Measurements from ENCODE around the gene HOXD9.

HOXD9 gene

GRCh38 chr2:176122683-176123410, at the start of gene HOXD9:
HOXD9 (plus strand) TSS chr2:176122719; CDS start chr2:176122769, 50 bp downstream.
- DNase-seq (ENCODE audit: low read depth, low spot score): peak; percentile 32

- no peak for DNase-seq (ENCODE audit: low read depth, low spot score)
Observed at GRCh38 chr2:176072951-176073904, 49.3 kb upstream of the HOXD9 start.

GRCh38 chr2:176074919-176075425, 47.5 kb upstream of the HOXD9 start:
- no peak for DNase-seq (ENCODE audit: low read depth, low spot score)

- no peak for DNase-seq (ENCODE audit: low read depth, low spot score)
Observed at GRCh38 chr2:176075481-176075880, 47.0 kb upstream of the HOXD9 start.

- no peak for DNase-seq (ENCODE audit: low read depth, low spot score)
Observed at GRCh38 chr2:176076063-176076462, 46.5 kb upstream of the HOXD9 start.

- no peak for DNase-seq (ENCODE audit: low read depth, low spot score)
Observed at GRCh38 chr2:176076796-176077195, 45.7 kb upstream of the HOXD9 start.

GRCh38 chr2:176078541-176079284, 43.8 kb upstream of the HOXD9 start:
- no peak for DNase-seq (ENCODE audit: low read depth, low spot score)

GRCh38 chr2:176079285-176079830, 43.2 kb upstream of the HOXD9 start:
- no peak for DNase-seq (ENCODE audit: low read depth, low spot score)

GRCh38 chr2:176079831-176080539, 42.5 kb upstream of the HOXD9 start:
- DNase-seq (ENCODE audit: low read depth, low spot score): peak; percentile 66

GRCh38 chr2:176080540-176081375, 41.8 kb upstream of the HOXD9 start:
- no peak for DNase-seq (ENCODE audit: low read depth, low spot score)

- DNase-seq (ENCODE audit: low read depth, low spot score): no peak
Observed at GRCh38 chr2:176081376-176081836, 41.1 kb upstream of the HOXD9 start.

- no peak for DNase-seq (ENCODE audit: low read depth, low spot score)
Observed at GRCh38 chr2:176081837-176082524, 40.5 kb upstream of the HOXD9 start.

GRCh38 chr2:176082525-176082823, 40.0 kb upstream of the HOXD9 start:
- no peak for DNase-seq (ENCODE audit: low read depth, low spot score)

GRCh38 chr2:176082824-176083751, 39.4 kb upstream of the HOXD9 start:
- DNase-seq (ENCODE audit: low read depth, low spot score): no peak

- DNase-seq (ENCODE audit: low read depth, low spot score): no peak
Observed at GRCh38 chr2:176083796-176084261, 38.7 kb upstream of the HOXD9 start, which contains the start of gene EVX2. EVX2 (minus strand) TSS chr2:176083962; CDS start chr2:176083776, 186 bp downstream.

- DNase-seq (ENCODE audit: low read depth, low spot score): no peak
Observed at GRCh38 chr2:176084611-176085119, 37.9 kb upstream of the HOXD9 start.

GRCh38 chr2:176085120-176085788, 37.3 kb upstream of the HOXD9 start:
- no peak for DNase-seq (ENCODE audit: low read depth, low spot score)
